GM19455 (cell line): ENCODE results near the gene ZBTB7C.

Source experiments
- ATAC-seq: cut with Tn5 transposase; IDR thresholded peaks from one replicate; pipeline ENCODE4 v1.9.1; 2021; ENCODE audit not compliant: unreplicated experiment

ZBTB7C gene

DNA sequence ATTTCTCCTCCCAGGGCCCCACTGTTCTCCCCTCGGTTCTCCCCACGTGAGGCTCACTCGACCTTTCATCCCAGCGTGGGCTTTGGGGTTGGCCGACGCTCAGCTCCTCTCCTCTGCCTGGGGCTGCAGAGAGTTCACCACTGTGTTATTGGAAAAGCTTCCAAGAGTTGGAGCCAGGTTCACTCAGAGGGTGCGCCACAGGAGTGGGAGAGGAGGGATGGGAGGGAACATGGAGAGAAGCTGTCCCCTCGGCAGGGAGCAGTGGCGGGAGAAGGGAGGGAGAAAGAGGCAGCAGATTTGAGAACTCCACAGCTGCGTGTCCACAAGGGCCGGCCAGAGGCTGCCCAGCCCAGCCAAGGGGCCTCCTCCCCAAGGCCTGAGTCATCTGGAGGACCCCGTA lies 281.6 kb downstream of the ZBTB7C start:
- no peak for ATAC-seq

DNA sequence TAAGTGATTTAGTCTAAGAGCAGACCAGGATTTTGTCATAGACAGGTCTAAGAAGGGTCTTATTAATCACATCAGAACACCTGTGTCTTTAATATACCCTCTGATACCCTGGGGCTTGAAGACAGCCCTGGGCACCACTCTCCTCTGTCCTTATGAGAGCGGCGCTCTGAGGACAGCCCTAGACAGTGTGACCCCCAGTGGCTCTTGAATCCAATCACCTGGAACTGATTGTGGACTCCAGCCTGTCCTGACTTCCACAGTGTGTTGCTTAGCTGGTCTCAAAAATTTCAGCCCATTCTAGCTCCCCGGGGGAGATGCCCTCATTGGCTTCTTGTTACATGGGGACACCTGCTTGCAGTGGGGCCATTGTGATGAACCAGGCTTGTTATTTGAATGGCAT lies 282.9 kb downstream of the ZBTB7C start:
- no peak for ATAC-seq

- ATAC-seq, result no peak
Measured at GRCh38 chr18:48125724-48126123, 283.5 kb downstream of the ZBTB7C start.

GRCh38 chr18:48124857-48125626 lies 284.1 kb downstream of the ZBTB7C start:
- ATAC-seq, result no peak

- no peak for ATAC-seq
Measured at GRCh38 chr18:48123941-48124340, 285.2 kb downstream of the ZBTB7C start.

GRCh38 chr18:48123324-48123723 lies 285.9 kb downstream of the ZBTB7C start:
- no peak for ATAC-seq

GRCh38 chr18:48122816-48123215 lies 286.4 kb downstream of the ZBTB7C start:
- no peak for ATAC-seq

DNA sequence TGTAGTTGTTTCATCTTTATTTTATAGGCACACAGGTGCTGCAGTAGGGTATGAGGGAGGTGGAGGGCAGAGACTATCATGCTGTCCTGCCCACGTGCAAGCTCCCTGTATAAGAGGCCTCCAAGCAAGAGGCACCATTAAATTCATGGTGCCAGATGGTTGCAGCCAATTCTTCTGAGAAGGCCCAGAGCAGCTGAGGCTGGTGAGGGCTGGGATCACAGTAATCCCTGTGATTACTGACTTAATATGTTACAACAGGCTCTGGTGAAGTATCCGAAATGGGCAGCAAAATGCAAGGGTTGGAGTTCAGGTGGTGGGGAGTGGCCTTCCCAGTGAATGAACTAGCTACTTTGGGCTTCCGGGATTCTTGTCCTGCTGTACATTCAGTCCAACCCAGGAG lies 286.8 kb downstream of the ZBTB7C start:
- ATAC-seq, result no peak

DNA sequence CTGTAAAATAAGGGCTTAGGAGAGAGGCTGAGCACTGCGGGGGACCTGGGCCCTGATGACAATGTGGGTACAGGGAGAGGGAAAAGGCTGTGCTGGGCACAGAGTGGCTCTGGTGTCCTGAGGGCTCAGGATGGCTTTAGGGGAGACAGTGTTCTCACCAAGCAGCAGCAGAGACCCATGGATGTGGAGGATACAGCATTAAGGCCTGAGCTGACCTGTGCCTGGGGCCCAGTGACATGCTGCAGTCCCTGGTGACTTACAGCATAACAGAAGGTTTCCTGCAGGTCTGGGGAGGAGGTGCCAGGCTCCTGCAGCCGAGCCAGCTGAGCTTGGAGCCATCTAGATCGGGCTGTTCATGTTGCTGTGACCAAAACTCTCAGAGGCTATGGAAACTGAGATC lies 287.4 kb downstream of the ZBTB7C start:
- no peak for ATAC-seq

GRCh38 chr18:48119204-48119603 lies 290.0 kb downstream of the ZBTB7C start:
- no peak for ATAC-seq

DNA sequence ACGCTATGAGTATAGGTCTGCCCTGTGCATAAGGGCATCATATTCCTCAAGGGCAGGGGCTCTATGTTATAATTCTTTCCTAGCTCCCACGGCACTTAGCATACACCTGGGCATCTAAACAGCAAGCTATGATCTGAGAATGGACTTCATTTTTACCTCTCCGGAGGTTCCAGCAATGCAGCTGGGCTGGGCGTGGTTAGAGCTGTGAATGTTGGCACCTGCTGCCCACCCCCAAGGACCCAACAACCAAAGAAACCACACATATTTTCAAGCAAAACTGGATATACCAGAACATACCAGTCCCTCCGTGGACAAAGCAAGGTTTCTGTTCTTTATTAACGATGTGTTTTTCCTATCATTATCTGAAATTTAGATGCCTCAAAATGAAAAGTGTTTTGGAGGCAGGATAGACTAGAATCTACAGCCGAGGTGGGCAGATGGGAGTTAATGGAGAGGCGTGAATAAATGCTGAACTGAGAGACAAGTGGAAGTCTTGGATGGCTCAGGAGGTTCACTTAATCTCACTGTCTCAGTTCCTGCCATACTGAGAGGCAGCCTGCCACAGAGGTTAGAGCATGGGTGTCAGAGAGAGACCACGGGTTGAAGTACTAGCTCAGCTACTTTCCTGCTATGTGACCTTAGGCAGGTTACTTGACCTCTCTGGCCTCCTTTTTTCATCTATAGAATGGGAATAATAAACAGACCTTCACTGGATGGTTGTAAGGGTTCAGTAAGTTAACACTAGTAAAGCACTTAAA lies 292.1 kb downstream of the ZBTB7C start:
- ATAC-seq, result no peak

DNA sequence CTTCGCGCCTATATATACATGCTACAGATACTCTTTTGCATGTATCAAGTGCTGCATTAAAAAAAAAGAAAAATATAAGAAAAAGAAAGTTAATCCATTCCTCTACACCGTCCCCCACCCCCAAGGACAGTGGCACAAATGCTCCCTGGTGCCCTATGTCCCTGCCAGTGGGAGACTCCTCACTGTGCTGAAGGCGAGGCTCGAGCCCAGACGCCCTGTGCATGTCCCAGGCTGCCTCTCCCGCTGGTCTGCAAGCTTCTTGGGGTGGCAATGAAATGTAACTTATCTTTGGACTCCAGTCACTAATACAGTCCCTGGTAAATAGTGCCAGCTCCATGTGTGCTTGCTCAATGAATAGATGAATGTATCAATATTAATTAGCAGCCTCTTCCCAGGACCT lies 293.2 kb downstream of the ZBTB7C start:
- ATAC-seq, result no peak

- ATAC-seq, result no peak
Measured at GRCh38 chr18:48113691-48114090, 295.5 kb downstream of the ZBTB7C start.

- ATAC-seq, result no peak
Measured at GRCh38 chr18:48111587-48111986, 297.6 kb downstream of the ZBTB7C start.

DNA sequence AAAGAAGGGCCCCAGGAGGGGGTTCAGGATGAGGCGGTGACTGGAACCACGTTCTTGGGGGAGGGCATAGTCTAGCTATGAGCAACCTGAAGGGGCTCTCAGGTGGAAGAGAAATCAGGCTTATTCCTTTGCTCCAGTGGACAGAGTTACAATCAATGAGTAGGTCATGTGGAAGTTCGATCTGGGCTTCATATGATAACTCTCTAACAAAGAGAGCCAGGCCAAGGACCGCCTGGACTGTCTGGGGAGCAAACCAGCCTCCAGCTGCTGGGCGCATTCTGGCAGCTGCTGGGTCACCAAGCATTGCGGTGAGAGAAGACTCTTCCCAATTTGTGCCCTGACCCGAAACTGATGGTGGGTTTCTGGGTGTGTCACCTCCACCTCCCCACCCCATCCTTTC lies 298.4 kb downstream of the ZBTB7C start:
- no peak for ATAC-seq

- ATAC-seq, result no peak
Measured at GRCh38 chr18:48109961-48110493, 299.2 kb downstream of the ZBTB7C start.

DNA sequence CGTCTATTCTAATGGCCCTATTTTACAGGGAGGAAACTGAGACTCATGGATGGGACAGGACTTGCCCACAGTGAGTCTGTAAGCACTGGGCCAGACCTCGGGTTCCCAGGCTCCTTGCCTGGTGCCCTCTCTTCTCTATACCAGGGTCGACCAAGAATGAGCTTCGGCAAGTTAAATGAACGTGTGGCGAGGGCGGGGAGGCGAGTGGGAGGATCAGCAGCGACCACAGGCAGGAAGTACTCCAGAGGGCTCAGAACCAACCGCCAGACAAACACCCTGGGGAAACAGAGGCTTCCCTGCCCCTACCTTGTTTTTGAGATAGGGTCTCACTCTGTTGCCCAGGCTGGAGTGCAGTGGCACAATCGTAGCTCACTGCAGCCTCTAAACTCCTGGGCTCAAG lies 301.0 kb downstream of the ZBTB7C start:
- no peak for ATAC-seq

DNA sequence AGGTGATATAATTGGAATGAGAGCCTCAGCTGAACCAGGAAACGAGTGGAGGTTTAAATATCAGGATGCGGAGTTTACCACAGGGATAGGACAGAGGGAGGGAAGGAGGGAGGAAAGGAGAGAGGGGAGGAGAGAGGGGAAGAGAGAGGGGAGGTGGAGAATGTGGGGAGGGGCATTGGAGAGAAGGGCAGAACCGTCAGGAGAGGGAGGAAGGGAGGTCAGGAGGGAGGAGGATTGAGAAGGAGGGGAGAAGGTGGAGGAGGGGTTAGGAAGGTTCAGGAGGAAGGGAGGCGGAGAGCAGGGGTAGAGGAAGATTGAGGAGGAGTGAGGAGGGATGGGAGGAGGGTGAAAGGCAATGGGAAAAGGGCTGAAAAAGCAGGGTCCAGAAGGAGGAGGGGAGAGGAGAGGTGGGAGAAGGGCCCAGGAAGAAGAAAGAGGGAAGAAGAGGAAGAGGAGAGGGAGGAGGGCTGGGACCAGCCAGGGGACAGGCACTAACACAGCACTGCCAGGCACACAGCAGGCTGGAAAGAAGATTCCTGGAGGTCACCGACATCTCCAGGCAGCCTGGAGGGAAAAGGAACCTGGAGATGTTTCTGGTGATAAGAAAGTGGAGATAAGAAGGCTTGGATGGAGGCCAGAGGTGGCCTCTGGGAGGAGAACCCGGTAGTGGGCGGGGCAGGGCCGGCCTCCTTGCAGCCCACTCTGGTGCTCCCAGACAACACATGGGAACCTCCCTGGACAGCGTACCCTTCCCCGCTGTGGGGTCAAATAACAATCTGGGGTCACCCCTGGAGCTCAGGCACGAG lies 302.0 kb downstream of the ZBTB7C start:
- ATAC-seq, result no peak

GRCh38 chr18:48106498-48106897 lies 302.7 kb downstream of the ZBTB7C start:
- ATAC-seq, result no peak

DNA sequence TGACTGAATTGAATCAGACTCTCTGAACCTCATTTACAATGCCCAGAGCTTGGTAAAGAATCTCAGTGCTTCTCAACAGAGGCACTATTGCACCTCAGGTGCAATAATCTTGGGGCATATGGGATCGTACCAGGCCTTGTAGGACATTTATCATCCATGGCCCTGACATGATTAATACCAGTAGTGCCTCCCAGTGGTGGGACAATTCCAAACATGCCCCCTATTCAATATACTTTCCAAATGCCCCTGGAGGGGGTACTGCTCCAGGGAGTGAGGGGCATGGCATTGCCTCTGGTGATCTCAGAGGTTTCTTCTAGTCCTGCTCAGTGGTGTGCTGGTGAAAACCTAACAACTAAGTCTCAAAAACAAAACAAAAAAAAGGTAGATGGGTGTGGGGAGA lies 303.9 kb downstream of the ZBTB7C start:
- no peak for ATAC-seq

DNA sequence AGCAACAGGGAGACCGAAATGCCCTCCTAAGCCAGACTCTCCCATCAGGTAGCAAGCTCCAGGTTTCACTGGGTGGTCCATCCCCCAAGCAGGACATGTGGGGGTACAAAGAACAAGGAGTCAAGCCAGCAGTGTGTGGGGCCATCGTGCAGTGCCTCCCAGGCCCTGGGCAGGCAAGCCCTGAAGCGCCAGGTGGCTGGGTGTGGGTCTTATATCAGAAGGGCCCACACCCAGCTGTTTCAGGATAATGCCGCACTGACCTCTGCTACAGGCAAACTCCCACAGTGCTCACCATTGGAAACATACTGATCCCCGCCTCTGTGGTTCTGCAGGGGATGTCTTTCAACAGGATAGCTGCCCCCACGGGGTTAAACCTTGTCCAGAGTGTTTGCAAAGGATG lies 304.5 kb downstream of the ZBTB7C start:
- ATAC-seq, result no peak
